SK-N-SH (cell line): ENCODE measurements around the gene SP140. TPM values are rescaled to one million over a fixed set of nuclear protein-coding genes. Genes with fewer than 3 reads are reported as not detected.

Experiments
- CTCF ChIA-PET: fragments of 300-600, 350-600 bp; formaldehyde crosslinking; extraction: SDS; loops from one replicate; lab custom pipeline; 2021; lab: Yijun Ruan, JAX
- POLR2A ChIA-PET: fragments of 350-600 bp; sonication (Branson Sonifier 250); formaldehyde crosslinking; extraction: SDS; loops from one replicate; lab custom pipeline; 2020; ENCODE audit warnings: antibody characterized with exemption, inconsistent platforms; lab: Yijun Ruan, JAX
- DNase-seq: peaks from one replicate; pipeline ENCODE4 v3.0.0; 2012
- H2AFZ ChIP-seq: fragments of 200-600 bp; sonication (generic); 2 replicates; pipeline ENCODE4 v1.8.1; 2016; ENCODE audit warnings: antibody characterized with exemption, mild to moderate bottlenecking, low read depth
- H3F3A ChIP-seq: fragments of 200-600 bp; sonication (generic); replicated peaks from 2 replicates; pipeline ENCODE3; 2016; ENCODE audit warnings: antibody characterized with exemption, mild to moderate bottlenecking; ENCODE audit not compliant: insufficient read depth
- H3K27ac ChIP-seq, 2 experiments: fragments of 200-500 bp in 1 of 2; fragments of 200-600 bp in 1 of 2; sonication (Bioruptor generic) in 1 of 2; sonication (generic), shearing (Covaris generic) in 1 of 2; 2 replicates each; pipeline versions ENCODE4 v1.5.1 to v1.6.1; 2014 to 2016; ENCODE audit warnings: low read depth in 2 of 2, inconsistent platforms in 1 of 2, low read length in 1 of 2, mild to moderate bottlenecking in 1 of 2, mixed read lengths in 1 of 2
- H3K27me3 ChIP-seq: fragments of 200-600 bp; sonication (generic), shearing (Covaris generic); 2 replicates; pipeline ENCODE4 v1.6.1; 2016; ENCODE audit warnings: mixed run types; ENCODE audit not compliant: insufficient read depth
- H3K36me3 ChIP-seq, 2 experiments: fragments of 200-500 bp in 1 of 2; fragments of 200-600 bp in 1 of 2; sonication (Bioruptor generic) in 1 of 2; sonication (generic) in 1 of 2; replicated peaks in 1 of 2; 2 replicates each; pipeline versions ENCODE3 to v1.5.1; 2014 to 2016; ENCODE audit warnings: low read length in 1 of 2, mild to moderate bottlenecking in 1 of 2; ENCODE audit not compliant: insufficient read depth in 2 of 2, control insufficient read depth in 1 of 2
- H3K4me1 ChIP-seq, 2 experiments: fragments of 200-500 bp in 1 of 2; fragments of 200-600 bp in 1 of 2; sonication (Bioruptor generic) in 1 of 2; sonication (generic), shearing (Covaris generic) in 1 of 2; 2 replicates each; pipeline versions ENCODE4 v1.5.1 to v1.6.1; 2014 to 2016; ENCODE audit warnings: low read depth in 1 of 2, low read length in 1 of 2, mixed run types in 1 of 2; ENCODE audit not compliant: insufficient read depth in 2 of 2, control insufficient read depth in 1 of 2
- H3K4me2 ChIP-seq: fragments of 200-600 bp; sonication (generic), shearing (Covaris generic); 2 replicates; pipeline ENCODE4 v1.6.1; 2017; ENCODE audit warnings: mixed run types
- H3K4me3 ChIP-seq, 2 experiments: fragments of 200-500 bp in 1 of 2; fragments of 200-600 bp in 1 of 2; sonication (Bioruptor generic) in 1 of 2; sonication (generic), shearing (Covaris generic) in 1 of 2; 2 replicates each; pipeline versions ENCODE4 v1.5.1 to v1.8.1; 2014 to 2016; ENCODE audit warnings: low read depth in 2 of 2, inconsistent platforms in 1 of 2, low read length in 1 of 2, mild to moderate bottlenecking in 1 of 2, mixed read lengths in 1 of 2, moderate library complexity in 1 of 2
- H3K79me2 ChIP-seq: fragments of 200-600 bp; sonication (generic); 2 replicates; pipeline ENCODE4 v1.8.1; 2017; ENCODE audit warnings: mild to moderate bottlenecking; ENCODE audit not compliant: insufficient read depth
- H3K9ac ChIP-seq: fragments of 200-600 bp; sonication (generic); 2 replicates; pipeline ENCODE4 v1.6.1; 2017; ENCODE audit warnings: mixed run types
- H3K9me2 ChIP-seq: fragments of 200-600 bp; sonication (generic); 2 replicates; pipeline ENCODE4 v1.6.1; 2017; ENCODE audit warnings: mixed run types
- H3K9me3 ChIP-seq: fragments of 200-600 bp; sonication (generic); 2 replicates; pipeline ENCODE4 v1.6.1; 2017; ENCODE audit warnings: mixed run types, mild to moderate bottlenecking, moderate library complexity
- H4K20me1 ChIP-seq: fragments of 200-600 bp; sonication (generic); 2 replicates; pipeline ENCODE4 v1.6.1; 2017; ENCODE audit warnings: mild to moderate bottlenecking, mixed run types; ENCODE audit not compliant: insufficient read depth
- ELF1 ChIP-seq: IDR thresholded peaks from 2 replicates; pipeline ENCODE4 v1.4.0; 2012
- EP300 ChIP-seq, 2 experiments: IDR thresholded peaks; 2 replicates each; pipeline versions ENCODE4 v1.4.0 to v1.6.1; 2012; ENCODE audit warnings: borderline replicate concordance in 1 of 2, low read depth in 1 of 2, low read length in 1 of 2
- FOSL2 ChIP-seq: IDR thresholded peaks from 2 replicates; pipeline ENCODE4 v1.4.0; 2012; ENCODE audit warnings: low read depth, mild to moderate bottlenecking, moderate library complexity, borderline replicate concordance
- FOXJ3 ChIP-seq: sonication (generic); formaldehyde crosslinking; IDR thresholded peaks from 2 replicates; pipeline ENCODE4 v1.5.1; 2020; ENCODE audit warnings: mild to moderate bottlenecking, missing genetic modification reagents
- JUND ChIP-seq: IDR thresholded peaks from 2 replicates; pipeline ENCODE4 v1.4.0; 2012
- MEF2A ChIP-seq: IDR thresholded peaks from 2 replicates; pipeline ENCODE4 v1.4.0; 2012; ENCODE audit warnings: low read depth, borderline replicate concordance
- MXI1 ChIP-seq: IDR thresholded peaks from 2 replicates; pipeline ENCODE4 v1.6.1; 2012; ENCODE audit warnings: mild to moderate bottlenecking, low read depth, low read length, improper control_type of control experiment
- RCOR1 ChIP-seq: fragments of 150-350 bp; IDR thresholded peaks from 2 replicates; pipeline ENCODE4 v1.6.1; 2017; ENCODE audit warnings: antibody characterized with exemption, low read length
- RXRA ChIP-seq: IDR thresholded peaks from 2 replicates; pipeline ENCODE4 v1.4.0; 2012; ENCODE audit warnings: low read depth, mild to moderate bottlenecking, borderline replicate concordance
- USF1 ChIP-seq: IDR thresholded peaks from 2 replicates; pipeline ENCODE4 v1.4.0; 2012; ENCODE audit warnings: low read depth, borderline replicate concordance
- USF2 ChIP-seq: fragments of 150-350 bp; IDR thresholded peaks from 2 replicates; pipeline ENCODE4 v1.6.1; 2017; ENCODE audit warnings: antibody characterized with exemption, low read length, low read depth, borderline replicate concordance
- WGBS: methylation state at CpG from one replicate; pipeline ENCODE4 v1.1.6; 2017; ENCODE audit warnings: low lambda C conversion rate; 5-methylcytosine and 5-hydroxymethylcytosine counted together
- polyA plus RNA-seq, 3 experiments: library from polyadenylated mRNA; depleted of rRNA; stranded (reverse); fragments of >200 nt; gene quantifications; 2 replicates each; pipeline ENCODE4 v1.2.3, GENCODE V29; 2012
- TF ChIP-seq, protein P1 (sequence below): IDR thresholded peaks from 2 replicates; pipeline ENCODE4; 2012
- TF ChIP-seq, protein P2 (sequence below): fragments of 150-350 bp; IDR thresholded peaks from 2 replicates; pipeline ENCODE4 v1.6.1; 2016; ENCODE audit warnings: mild to moderate bottlenecking, low read depth, low read length
- TF ChIP-seq, protein P3 (sequence below): IDR thresholded peaks from 2 replicates; pipeline ENCODE4 v1.4.0; 2012; ENCODE audit warnings: low read depth, borderline replicate concordance
- TF ChIP-seq, protein P4 (sequence below): fragments of 200-600 bp; sonication (generic); IDR thresholded peaks from 2 replicates; pipeline ENCODE4 v1.6.1; 2017; ENCODE audit warnings: antibody characterized with exemption, mild to moderate bottlenecking, moderate library complexity

The SP140 gene
- polyA plus RNA-seq, 1 of the 3 experiments (the other 2 are of a cell fraction): 0.71 TPM

- 63% methylated on average over 2 of the region's 2 CpGs for WGBS
- no peaks in the 10 kb centered on the region for H3F3A ChIP-seq
- H3K79me2 ChIP-seq: no peaks in the 10 kb centered on the region
- no peak overlapping the region for H3K4me2 ChIP-seq
- CTCF ChIA-PET: no interaction called here
- no peak overlapping the region for H2AFZ ChIP-seq
- POLR2A ChIA-PET: no interaction called here
- H3K4me1 ChIP-seq: no peaks in the 10 kb centered on the region
- no peaks in the 10 kb centered on the region for H4K20me1 ChIP-seq
- no peak overlapping the region for H3K9ac ChIP-seq
- no peak for TF ChIP-seq FOSL2
- TF ChIP-seq, protein P1, sequence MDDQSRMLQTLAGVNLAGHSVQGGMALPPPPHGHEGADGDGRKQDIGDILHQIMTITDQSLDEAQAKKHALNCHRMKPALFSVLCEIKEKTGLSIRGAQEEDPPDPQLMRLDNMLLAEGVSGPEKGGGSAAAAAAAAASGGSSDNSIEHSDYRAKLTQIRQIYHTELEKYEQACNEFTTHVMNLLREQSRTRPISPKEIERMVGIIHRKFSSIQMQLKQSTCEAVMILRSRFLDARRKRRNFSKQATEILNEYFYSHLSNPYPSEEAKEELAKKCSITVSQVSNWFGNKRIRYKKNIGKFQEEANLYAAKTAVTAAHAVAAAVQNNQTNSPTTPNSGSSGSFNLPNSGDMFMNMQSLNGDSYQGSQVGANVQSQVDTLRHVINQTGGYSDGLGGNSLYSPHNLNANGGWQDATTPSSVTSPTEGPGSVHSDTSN: no peak
- TF ChIP-seq MXI1: no peak
- no peak for TF ChIP-seq FOXJ3
- TF ChIP-seq, protein P2, sequence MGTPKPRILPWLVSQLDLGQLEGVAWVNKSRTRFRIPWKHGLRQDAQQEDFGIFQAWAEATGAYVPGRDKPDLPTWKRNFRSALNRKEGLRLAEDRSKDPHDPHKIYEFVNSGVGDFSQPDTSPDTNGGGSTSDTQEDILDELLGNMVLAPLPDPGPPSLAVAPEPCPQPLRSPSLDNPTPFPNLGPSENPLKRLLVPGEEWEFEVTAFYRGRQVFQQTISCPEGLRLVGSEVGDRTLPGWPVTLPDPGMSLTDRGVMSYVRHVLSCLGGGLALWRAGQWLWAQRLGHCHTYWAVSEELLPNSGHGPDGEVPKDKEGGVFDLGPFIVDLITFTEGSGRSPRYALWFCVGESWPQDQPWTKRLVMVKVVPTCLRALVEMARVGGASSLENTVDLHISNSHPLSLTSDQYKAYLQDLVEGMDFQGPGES: no peak
- no peak for TF ChIP-seq ELF1
- no peak for TF ChIP-seq RCOR1
- TF ChIP-seq USF1: no peak
- TF ChIP-seq JUND: no peak
- TF ChIP-seq RXRA: no peak
- no peak for TF ChIP-seq MEF2A
- TF ChIP-seq, protein P3, sequence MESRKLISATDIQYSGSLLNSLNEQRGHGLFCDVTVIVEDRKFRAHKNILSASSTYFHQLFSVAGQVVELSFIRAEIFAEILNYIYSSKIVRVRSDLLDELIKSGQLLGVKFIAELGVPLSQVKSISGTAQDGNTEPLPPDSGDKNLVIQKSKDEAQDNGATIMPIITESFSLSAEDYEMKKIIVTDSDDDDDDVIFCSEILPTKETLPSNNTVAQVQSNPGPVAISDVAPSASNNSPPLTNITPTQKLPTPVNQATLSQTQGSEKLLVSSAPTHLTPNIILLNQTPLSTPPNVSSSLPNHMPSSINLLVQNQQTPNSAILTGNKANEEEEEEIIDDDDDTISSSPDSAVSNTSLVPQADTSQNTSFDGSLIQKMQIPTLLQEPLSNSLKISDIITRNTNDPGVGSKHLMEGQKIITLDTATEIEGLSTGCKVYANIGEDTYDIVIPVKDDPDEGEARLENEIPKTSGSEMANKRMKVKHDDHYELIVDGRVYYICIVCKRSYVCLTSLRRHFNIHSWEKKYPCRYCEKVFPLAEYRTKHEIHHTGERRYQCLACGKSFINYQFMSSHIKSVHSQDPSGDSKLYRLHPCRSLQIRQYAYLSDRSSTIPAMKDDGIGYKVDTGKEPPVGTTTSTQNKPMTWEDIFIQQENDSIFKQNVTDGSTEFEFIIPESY: no peak
- no peak for TF ChIP-seq EP300 (IDR thresholded peaks at IDR 0.05; ENCODE audit: borderline replicate concordance in 1 of 2, low read depth in 1 of 2, low read length in 1 of 2)
- TF ChIP-seq, protein P4, sequence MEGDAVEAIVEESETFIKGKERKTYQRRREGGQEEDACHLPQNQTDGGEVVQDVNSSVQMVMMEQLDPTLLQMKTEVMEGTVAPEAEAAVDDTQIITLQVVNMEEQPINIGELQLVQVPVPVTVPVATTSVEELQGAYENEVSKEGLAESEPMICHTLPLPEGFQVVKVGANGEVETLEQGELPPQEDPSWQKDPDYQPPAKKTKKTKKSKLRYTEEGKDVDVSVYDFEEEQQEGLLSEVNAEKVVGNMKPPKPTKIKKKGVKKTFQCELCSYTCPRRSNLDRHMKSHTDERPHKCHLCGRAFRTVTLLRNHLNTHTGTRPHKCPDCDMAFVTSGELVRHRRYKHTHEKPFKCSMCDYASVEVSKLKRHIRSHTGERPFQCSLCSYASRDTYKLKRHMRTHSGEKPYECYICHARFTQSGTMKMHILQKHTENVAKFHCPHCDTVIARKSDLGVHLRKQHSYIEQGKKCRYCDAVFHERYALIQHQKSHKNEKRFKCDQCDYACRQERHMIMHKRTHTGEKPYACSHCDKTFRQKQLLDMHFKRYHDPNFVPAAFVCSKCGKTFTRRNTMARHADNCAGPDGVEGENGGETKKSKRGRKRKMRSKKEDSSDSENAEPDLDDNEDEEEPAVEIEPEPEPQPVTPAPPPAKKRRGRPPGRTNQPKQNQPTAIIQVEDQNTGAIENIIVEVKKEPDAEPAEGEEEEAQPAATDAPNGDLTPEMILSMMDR: no peak
- no peak for TF ChIP-seq USF2
- H3K36me3 ChIP-seq: peaks cover 0 to 6% of the 10 kb centered on the region in 2 experiments
- H3K4me3 ChIP-seq: no peak overlapping the region
- no peaks in the 10 kb centered on the region for H3K9me2 ChIP-seq
- H3K27me3 ChIP-seq: no peaks in the 10 kb centered on the region
- no peak for DNase-seq
- no peak overlapping the region for H3K27ac ChIP-seq
- H3K9me3 ChIP-seq: peaks cover 5% of the 10 kb centered on the region; the same call in 1 of the 2 replicates
Measured at GRCh38 chr2:230230496-230231200, 5.1 kb downstream of the SP140 start.
